Gastrocnemius medialis (tissue), 4 donors: ENCODE results near the gene RPL31.

Experiments used
- POLR2A ChIP-seq, 2 donors: fragments of 450-650 bp; IDR thresholded peaks; one replicate each; pipeline ENCODE4 v1.6.1; 2017; ENCODE audit warnings: antibody characterized with exemption in 2 of 2, mild to moderate bottlenecking in 2 of 2, moderate library complexity in 2 of 2
- TF ChIP-seq, protein P1 (sequence below), 5 experiments: fragments of 450-650 bp in 3 of 5; fragments of 200-600 bp in 2 of 5; sonication (generic) in 2 of 5; IDR thresholded peaks in 4 of 5; conservative IDR thresholded peaks in 1 of 5; 1 replicate in 4 of 5; 2 replicates in 1 of 5; pipeline ENCODE4 v1.5.1; 2016 to 2019; ENCODE audit warnings: antibody characterized with exemption in 5 of 5, mild to moderate bottlenecking in 3 of 5, moderate library complexity in 3 of 5

DNA sequence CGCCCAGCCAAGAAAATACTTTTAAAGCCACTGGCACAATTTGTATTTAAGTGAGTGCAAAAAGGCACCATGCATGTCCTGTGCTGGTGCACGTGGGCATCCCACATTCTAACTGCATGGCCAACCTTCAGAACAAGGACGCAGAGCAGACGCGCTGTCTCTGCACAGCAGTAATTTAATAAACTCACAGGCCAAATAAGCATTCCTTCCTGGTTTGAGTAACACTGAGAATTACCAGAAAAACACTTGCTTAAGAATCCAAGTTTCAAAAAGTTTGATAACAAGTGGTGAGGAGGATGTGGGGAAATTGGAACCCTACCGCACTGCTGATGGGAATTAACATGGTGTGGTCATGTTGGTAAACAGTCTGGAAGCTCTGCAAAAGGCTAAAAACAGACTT is 38.7 kb downstream of the RPL31 start:
- TF ChIP-seq, protein P1, sequence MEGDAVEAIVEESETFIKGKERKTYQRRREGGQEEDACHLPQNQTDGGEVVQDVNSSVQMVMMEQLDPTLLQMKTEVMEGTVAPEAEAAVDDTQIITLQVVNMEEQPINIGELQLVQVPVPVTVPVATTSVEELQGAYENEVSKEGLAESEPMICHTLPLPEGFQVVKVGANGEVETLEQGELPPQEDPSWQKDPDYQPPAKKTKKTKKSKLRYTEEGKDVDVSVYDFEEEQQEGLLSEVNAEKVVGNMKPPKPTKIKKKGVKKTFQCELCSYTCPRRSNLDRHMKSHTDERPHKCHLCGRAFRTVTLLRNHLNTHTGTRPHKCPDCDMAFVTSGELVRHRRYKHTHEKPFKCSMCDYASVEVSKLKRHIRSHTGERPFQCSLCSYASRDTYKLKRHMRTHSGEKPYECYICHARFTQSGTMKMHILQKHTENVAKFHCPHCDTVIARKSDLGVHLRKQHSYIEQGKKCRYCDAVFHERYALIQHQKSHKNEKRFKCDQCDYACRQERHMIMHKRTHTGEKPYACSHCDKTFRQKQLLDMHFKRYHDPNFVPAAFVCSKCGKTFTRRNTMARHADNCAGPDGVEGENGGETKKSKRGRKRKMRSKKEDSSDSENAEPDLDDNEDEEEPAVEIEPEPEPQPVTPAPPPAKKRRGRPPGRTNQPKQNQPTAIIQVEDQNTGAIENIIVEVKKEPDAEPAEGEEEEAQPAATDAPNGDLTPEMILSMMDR (IDR thresholded peaks at IDR 0.05 in 4 of 5, conservative IDR thresholded peaks at IDR 0.05 in 1 of 5) = no peak
- no peak for TF ChIP-seq POLR2A (IDR thresholded peaks at IDR 0.05)
